ENCODE measurements around the gene SKA1.

GRCh38 chr18:50338122-50338521 is 36.7 kb upstream of the SKA1 start:
- TF ChIP-seq REST (tag by site-specific recombination; IDR thresholded peaks at IDR 0.05), result no peak
- TF ChIP-seq CTCF (tag by site-specific recombination; IDR thresholded peaks at IDR 0.05), result no peak
- TF ChIP-seq ZNF157 (tag by site-specific recombination; IDR thresholded peaks at IDR 0.05), result no peak
- TF ChIP-seq ZNF707 (tag by site-specific recombination; IDR thresholded peaks at IDR 0.05), result no peak
- no peak for TF ChIP-seq ZNF76 (tag by site-specific recombination; IDR thresholded peaks at IDR 0.05; ENCODE audit: borderline replicate concordance, low read depth)
- no peak for TF ChIP-seq KLF9 (tag by site-specific recombination; IDR thresholded peaks at IDR 0.05; ENCODE audit: low read depth)
- no peak for TF ChIP-seq ZNF530 (tag by site-specific recombination; IDR thresholded peaks at IDR 0.05; ENCODE audit: low read depth)

All from HEK293 (cell line).